Neural cell (in vitro differentiated cells): ENCODE results near the gene GET3. TPM values are rescaled to one million over a fixed set of nuclear protein-coding genes. Genes with fewer than 3 reads are reported as not detected.

Experiments
- H2AFZ ChIP-seq: fragments of 200-600, 300-800 bp; sonication (generic), shearing (Covaris generic); 2 replicates; pipeline ENCODE4 v1.6.0; 2014; ENCODE audit warnings: low read depth, mild to moderate bottlenecking, antibody characterized with exemption, low read length, moderate library complexity
- H3F3A ChIP-seq: fragments of 200-600 bp; shearing (Covaris generic); 2 replicates; pipeline ENCODE4 v1.6.1; 2016; ENCODE audit warnings: mild to moderate bottlenecking, moderate library complexity, mixed read lengths, antibody characterized with exemption, low read length; ENCODE audit not compliant: insufficient read depth, poor library complexity, severe bottlenecking
- H3K27ac ChIP-seq: fragments of 200-600, 300-800 bp; sonication (generic), shearing (Covaris generic); 2 replicates; pipeline ENCODE4 v1.5.1; 2014; ENCODE audit warnings: mild to moderate bottlenecking, low read length, moderate library complexity
- H3K27me3 ChIP-seq: fragments of 300-800, 200-600 bp; sonication (generic), shearing (Covaris generic); 2 replicates; pipeline ENCODE4 v1.6.0; 2014; ENCODE audit warnings: mild to moderate bottlenecking, low read depth, low read length, moderate library complexity; ENCODE audit not compliant: insufficient read depth
- H3K36me3 ChIP-seq: fragments of 300-800, 200-600 bp; sonication (generic), shearing (Covaris generic); 2 replicates; pipeline ENCODE4 v1.5.1; 2014; ENCODE audit warnings: mild to moderate bottlenecking, antibody characterized with exemption, low read length, moderate library complexity; ENCODE audit not compliant: insufficient read depth
- H3K4me2 ChIP-seq: fragments of 300-800, 200-600 bp; sonication (generic), shearing (Covaris generic); 2 replicates; pipeline ENCODE4 v1.6.0; 2014; ENCODE audit warnings: mild to moderate bottlenecking, low read length
- H3K4me3 ChIP-seq: fragments of 300-800, 200-600 bp; sonication (generic), shearing (Covaris generic); 2 replicates; pipeline ENCODE4 v1.5.1; 2014; ENCODE audit warnings: mild to moderate bottlenecking, low read length, moderate library complexity
- H3K79me2 ChIP-seq: fragments of 200-600 bp; shearing (Covaris generic); replicated peaks from 2 replicates; pipeline ENCODE4 v1.6.0; 2014; ENCODE audit warnings: mild to moderate bottlenecking, low read length, moderate library complexity; ENCODE audit not compliant: insufficient read depth
- H3K9ac ChIP-seq: fragments of 300-800, 200-600 bp; sonication (generic), shearing (Covaris generic); 2 replicates; pipeline ENCODE4 v1.6.1; 2016; ENCODE audit warnings: mild to moderate bottlenecking, low read length, mixed read lengths
- H3K9me2 ChIP-seq: fragments of 200-600 bp; shearing (Covaris generic); 2 replicates; pipeline ENCODE4 v1.6.1; 2016; ENCODE audit warnings: mild to moderate bottlenecking, low read length, mixed read lengths; ENCODE audit not compliant: insufficient read depth
- H3K9me3 ChIP-seq: fragments of 200-600, 300-800 bp; sonication (generic), shearing (Covaris generic); 2 replicates; pipeline ENCODE4 v1.6.1; 2016; ENCODE audit warnings: mild to moderate bottlenecking, mixed run types, low read length, moderate library complexity, mixed read lengths
- H4K20me1 ChIP-seq: fragments of 200-600 bp; shearing (Covaris generic); 2 replicates; pipeline ENCODE4 v1.6.1; 2016; ENCODE audit warnings: mild to moderate bottlenecking, mixed run types; ENCODE audit not compliant: insufficient read depth
- EP300 ChIP-seq: fragments of 450-650 bp; conservative IDR thresholded peaks from 2 replicates; pipeline ENCODE4 v1.6.1; 2014; ENCODE audit warnings: antibody characterized with exemption, mild to moderate bottlenecking, moderate library complexity; ENCODE audit not compliant: poor library complexity, severe bottlenecking
- EZH2 ChIP-seq: fragments of 200-600, 300-800 bp; shearing (Covaris generic), sonication (generic); IDR thresholded peaks from 2 replicates; pipeline ENCODE4 v1.6.1; 2014; ENCODE audit warnings: antibody characterized with exemption, low read length, borderline replicate concordance, mild to moderate bottlenecking; ENCODE audit not compliant: insufficient read depth, poor library complexity, severe bottlenecking
- MXI1 ChIP-seq: fragments of 450-650 bp; conservative IDR thresholded peaks from 2 replicates; pipeline ENCODE4 v1.6.1; 2014; ENCODE audit warnings: antibody characterized with exemption, mild to moderate bottlenecking; ENCODE audit not compliant: poor library complexity, severe bottlenecking
- POLR2AphosphoS5 ChIP-seq: IDR thresholded peaks from 2 replicates; pipeline ENCODE4 v1.6.1; 2012
- RAD21 ChIP-seq: fragments of 450-650 bp; conservative IDR thresholded peaks from 2 replicates; pipeline ENCODE4 v1.6.1; 2014; ENCODE audit warnings: antibody characterized with exemption, mild to moderate bottlenecking, moderate library complexity
- SMC3 ChIP-seq: fragments of 450-650 bp; conservative IDR thresholded peaks from 2 replicates; pipeline ENCODE4 v1.6.1; 2014; ENCODE audit warnings: antibody characterized with exemption, mild to moderate bottlenecking, moderate library complexity; ENCODE audit not compliant: poor library complexity
- TAF1 ChIP-seq: IDR thresholded peaks from 2 replicates; pipeline ENCODE4 v1.6.1; 2012; ENCODE audit warnings: low read depth
- polyA plus RNA-seq: library from polyadenylated mRNA; depleted of rRNA; stranded (reverse); fragments of >200 nt; gene quantifications from 2 replicates; pipeline ENCODE4 v1.2.3, GENCODE V29; 2014
- TF ChIP-seq, protein P1 (sequence below): fragments of 450-650 bp; IDR thresholded peaks from 2 replicates; pipeline ENCODE4 v1.5.1; 2014; ENCODE audit warnings: antibody characterized with exemption, mild to moderate bottlenecking, moderate library complexity; ENCODE audit not compliant: poor library complexity, severe bottlenecking
- TF ChIP-seq, protein P2 (sequence below): IDR thresholded peaks from 2 replicates; pipeline ENCODE4 v1.6.1; 2012; ENCODE audit warnings: borderline replicate concordance

Gene GET3
- polyA plus RNA-seq, 1 donor from 2014 or later: 89.6 TPM

DNA sequence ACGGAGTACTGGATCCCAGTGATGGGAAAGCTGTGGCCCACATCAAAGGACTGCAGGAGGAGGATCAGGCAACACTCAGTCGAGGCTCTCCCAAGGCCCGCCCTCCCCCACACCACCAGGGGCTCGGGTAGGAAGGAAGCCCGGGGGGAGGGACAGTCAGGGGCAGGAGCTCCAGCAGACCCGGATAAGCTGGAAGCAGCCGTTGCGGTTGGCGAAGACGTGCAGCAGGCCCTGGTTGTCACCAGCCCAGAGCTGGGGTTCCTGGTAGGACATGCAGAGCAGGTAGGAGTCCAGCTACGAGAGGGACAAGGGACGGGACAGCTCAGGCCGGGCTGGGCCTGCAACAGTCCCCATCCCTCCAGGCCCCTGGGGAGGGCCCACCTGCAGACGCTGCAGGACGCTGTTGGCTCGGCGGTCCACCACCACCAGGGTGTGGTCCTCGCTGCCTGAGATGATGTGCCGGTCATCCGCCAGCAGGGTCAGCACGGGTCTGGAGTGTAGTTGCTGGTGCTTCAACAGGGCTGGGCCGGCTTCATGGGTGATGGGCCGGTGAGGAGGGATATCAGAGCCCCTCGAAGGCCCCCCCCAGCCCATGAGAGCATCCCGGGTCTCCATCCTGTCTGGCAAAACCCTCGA, 47.6 kb upstream of the GET3 start:
- Histone ChIP-seq H3K4me2 (no peak overlapping the region), H3K9me2 (no peaks in the 10 kb centered on the region), H3K36me3 (no peaks in the 10 kb centered on the region), H4K20me1 (no peaks in the 10 kb centered on the region), H3K27ac (no peak overlapping the region), H3K4me3 (no peak overlapping the region), H2AFZ (no peak overlapping the region), H3K9me3 (no peaks in the 10 kb centered on the region), H3F3A (no peaks in the 10 kb centered on the region), H3K9ac (no peak overlapping the region), H3K27me3 (no peaks in the 10 kb centered on the region), H3K79me2 (no peaks in the 10 kb centered on the region)
- TF ChIP-seq, protein P1, sequence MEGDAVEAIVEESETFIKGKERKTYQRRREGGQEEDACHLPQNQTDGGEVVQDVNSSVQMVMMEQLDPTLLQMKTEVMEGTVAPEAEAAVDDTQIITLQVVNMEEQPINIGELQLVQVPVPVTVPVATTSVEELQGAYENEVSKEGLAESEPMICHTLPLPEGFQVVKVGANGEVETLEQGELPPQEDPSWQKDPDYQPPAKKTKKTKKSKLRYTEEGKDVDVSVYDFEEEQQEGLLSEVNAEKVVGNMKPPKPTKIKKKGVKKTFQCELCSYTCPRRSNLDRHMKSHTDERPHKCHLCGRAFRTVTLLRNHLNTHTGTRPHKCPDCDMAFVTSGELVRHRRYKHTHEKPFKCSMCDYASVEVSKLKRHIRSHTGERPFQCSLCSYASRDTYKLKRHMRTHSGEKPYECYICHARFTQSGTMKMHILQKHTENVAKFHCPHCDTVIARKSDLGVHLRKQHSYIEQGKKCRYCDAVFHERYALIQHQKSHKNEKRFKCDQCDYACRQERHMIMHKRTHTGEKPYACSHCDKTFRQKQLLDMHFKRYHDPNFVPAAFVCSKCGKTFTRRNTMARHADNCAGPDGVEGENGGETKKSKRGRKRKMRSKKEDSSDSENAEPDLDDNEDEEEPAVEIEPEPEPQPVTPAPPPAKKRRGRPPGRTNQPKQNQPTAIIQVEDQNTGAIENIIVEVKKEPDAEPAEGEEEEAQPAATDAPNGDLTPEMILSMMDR: no peak
- TF ChIP-seq RAD21 (no peak), POLR2AphosphoS5 (no peak), EP300 (no peak), EZH2 (no peak), SMC3 (no peak)
- TF ChIP-seq, protein P2, sequence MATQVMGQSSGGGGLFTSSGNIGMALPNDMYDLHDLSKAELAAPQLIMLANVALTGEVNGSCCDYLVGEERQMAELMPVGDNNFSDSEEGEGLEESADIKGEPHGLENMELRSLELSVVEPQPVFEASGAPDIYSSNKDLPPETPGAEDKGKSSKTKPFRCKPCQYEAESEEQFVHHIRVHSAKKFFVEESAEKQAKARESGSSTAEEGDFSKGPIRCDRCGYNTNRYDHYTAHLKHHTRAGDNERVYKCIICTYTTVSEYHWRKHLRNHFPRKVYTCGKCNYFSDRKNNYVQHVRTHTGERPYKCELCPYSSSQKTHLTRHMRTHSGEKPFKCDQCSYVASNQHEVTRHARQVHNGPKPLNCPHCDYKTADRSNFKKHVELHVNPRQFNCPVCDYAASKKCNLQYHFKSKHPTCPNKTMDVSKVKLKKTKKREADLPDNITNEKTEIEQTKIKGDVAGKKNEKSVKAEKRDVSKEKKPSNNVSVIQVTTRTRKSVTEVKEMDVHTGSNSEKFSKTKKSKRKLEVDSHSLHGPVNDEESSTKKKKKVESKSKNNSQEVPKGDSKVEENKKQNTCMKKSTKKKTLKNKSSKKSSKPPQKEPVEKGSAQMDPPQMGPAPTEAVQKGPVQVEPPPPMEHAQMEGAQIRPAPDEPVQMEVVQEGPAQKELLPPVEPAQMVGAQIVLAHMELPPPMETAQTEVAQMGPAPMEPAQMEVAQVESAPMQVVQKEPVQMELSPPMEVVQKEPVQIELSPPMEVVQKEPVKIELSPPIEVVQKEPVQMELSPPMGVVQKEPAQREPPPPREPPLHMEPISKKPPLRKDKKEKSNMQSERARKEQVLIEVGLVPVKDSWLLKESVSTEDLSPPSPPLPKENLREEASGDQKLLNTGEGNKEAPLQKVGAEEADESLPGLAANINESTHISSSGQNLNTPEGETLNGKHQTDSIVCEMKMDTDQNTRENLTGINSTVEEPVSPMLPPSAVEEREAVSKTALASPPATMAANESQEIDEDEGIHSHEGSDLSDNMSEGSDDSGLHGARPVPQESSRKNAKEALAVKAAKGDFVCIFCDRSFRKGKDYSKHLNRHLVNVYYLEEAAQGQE: no peak

DNA sequence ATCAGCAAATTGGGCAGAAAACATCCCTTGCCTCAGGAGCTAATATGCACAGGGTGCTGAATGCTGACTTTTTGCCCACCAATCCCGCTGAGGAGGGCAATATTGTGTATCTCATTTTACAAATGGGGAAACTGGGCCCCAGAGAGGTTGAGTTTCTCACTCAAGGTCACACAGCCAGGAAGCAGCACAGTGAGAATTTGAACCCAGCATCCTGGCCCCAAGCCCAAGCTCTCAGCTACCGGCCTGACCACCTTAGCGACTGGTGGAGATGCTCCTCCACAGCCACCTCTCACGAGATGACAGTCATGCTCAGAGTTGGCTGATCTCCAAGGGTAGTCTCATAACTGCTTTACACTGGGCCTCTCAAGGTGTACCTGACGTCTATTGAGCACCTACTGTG, 44.3 kb upstream of the GET3 start:
- Histone ChIP-seq H3K9me2 (no peaks in the 10 kb centered on the region), H2AFZ (no peak overlapping the region), H3K27ac (no peak overlapping the region), H3K27me3 (no peaks in the 10 kb centered on the region), H3K9me3 (no peaks in the 10 kb centered on the region), H3K4me2 (no peak overlapping the region), H4K20me1 (no peaks in the 10 kb centered on the region), H3F3A (peaks cover 5% of the 10 kb centered on the region), H3K9ac (no peak overlapping the region), H3K79me2 (no peaks in the 10 kb centered on the region), H3K4me3 (no peak overlapping the region), H3K36me3 (no peaks in the 10 kb centered on the region)
- no peak for TF ChIP-seq POLR2AphosphoS5
- no peak for TF ChIP-seq RAD21
- no peak for TF ChIP-seq MXI1
- TF ChIP-seq, protein P1: no peak
- TF ChIP-seq EZH2: no peak
- TF ChIP-seq, protein P2: no peak
- TF ChIP-seq TAF1: no peak
- no peak for TF ChIP-seq SMC3
- TF ChIP-seq EP300: no peak
